HG03342 (cell line): ENCODE results near the gene HSPA4L.
A peak's percentile ranks its signal among the peaks of the same experiment; 100 is the strongest.

Experiments used
- ATAC-seq: cut with Tn5 transposase; IDR thresholded peaks from one replicate; pipeline ENCODE4 v1.9.1; 2021; ENCODE audit warnings: mild to moderate bottlenecking, moderate library complexity; ENCODE audit not compliant: unreplicated experiment

Gene HSPA4L

GRCh38 chr4:127856813-127857447 is 74.8 kb downstream of the HSPA4L start:
- peak; percentile 85 for ATAC-seq

DNA sequence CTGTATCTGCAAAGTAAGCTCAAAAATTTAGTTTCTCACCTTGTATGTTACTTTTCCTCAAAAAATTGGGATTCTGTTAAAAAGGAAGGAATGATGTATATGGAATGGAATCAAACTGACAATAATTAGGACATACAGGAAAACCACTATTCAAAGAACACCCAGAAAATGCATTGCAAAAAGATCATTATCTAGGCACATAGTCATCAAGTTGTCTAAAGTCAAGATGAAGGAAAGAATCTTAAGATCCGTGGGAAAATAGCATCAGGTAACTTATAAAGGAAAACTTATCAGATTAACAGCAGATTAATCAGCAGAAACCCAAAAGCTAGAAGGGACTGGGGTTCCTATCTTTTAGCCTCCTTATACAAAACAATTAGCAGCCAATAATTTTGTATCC is 75.5 kb downstream of the HSPA4L start:
- ATAC-seq, result no peak

DNA sequence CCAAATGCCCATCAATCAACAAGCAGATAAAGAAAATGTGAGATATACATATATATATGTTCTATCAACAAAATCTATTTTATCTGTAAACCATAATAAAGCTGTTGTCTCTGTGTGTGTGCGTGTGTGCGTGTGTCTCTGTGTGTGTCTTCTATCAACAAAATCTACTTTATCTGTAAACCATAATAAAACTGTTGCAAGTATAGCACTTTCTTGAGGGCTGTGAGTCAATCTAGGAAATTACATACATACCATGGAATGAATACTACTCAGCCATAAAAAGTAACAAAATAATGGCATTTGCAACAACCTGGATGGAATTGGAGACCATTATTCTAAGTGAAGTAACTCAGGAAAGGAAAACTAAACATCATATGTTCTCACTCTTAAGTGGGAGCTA is 86.1 kb downstream of the HSPA4L start:
- no peak for ATAC-seq

DNA sequence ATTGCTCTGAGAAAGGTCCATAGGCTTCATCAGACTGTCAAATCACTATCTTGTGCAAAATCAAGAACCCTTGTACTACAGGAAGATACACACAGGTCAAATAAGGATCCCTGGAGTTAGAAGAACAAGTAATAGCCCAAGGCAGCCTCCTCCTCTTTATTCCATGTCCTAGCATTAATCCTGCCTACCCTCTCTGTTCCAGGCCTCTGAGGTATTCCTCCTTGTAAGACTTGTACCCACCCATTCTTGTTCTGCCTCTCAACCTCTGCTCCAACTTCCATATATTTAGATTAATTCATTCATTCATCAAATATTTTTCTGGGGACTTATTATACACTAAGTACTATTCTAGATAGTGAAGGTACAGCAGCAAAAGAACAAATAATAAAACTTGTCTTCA is 88.2 kb downstream of the HSPA4L start:
- ATAC-seq, result no peak

DNA sequence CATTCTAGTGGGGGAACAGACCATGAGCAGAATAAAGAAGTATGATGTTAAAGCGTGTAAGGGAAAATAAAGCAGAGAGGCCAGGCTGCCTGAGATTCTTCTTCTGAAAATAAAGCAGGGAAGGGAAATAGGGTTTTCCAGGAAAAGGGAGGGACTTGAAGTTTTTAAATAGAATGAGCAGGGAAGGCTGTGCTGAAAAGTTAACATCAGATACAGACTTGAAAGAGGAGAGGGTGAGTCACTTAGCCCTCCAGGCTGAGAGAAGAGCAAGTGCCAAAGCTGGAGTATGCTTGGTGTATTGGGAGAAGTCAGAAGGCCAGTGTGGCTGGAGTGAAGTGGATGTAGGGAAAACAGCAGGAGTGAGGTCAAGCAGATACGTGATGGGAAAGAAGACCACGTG is 88.6 kb downstream of the HSPA4L start:
- no peak for ATAC-seq

- no peak for ATAC-seq
These were observed 93.7 kb downstream of the HSPA4L start for GRCh38 chr4:127875791-127876190.

DNA sequence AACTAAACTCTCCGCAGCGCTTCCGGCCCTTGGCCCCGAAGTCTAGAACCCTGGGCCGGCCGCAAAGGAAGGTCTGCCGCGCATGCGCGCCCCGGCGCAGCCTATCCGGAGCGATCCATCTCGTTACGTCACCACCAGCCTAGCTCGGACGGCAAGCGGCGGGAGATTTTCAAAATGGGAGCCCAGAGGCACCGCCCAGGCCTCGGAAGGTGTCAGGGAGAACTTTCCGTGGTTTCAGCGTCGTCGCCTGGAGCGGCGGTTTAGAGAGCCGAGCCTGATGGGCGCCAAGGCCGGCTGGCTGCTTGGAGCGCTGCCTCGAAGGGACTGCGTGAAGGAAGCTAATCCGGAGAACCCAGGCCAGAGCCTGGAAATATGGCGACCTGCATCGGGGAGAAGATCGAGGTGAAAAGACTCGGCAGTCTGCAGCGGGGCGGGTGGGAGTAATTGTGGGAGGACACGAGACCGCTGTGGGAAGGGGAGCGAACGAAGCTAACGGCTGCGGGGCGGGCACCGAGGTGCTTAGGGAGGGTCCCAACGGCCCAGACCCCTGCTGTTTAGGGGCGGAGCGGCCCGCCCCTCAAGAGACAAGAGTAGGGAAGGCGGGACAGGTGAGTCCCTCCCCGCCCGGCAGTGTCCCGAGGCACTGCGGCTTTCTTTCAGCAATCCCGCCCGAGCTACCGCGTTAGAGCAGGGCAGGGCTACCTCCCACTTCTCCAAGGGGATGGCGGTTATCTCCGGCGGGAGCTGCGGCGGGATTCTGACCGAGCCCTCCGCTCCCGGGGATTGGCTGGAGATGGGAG is 98.8 kb downstream of the HSPA4L start, which contains the start of gene PLK4:
Gene PLK4, plus strand, starts transcription at position 131 of the 800 bp plus-strand sequence. Its CDS starts 242 bp downstream, at position 373.
- peak; percentile 91 for ATAC-seq

DNA sequence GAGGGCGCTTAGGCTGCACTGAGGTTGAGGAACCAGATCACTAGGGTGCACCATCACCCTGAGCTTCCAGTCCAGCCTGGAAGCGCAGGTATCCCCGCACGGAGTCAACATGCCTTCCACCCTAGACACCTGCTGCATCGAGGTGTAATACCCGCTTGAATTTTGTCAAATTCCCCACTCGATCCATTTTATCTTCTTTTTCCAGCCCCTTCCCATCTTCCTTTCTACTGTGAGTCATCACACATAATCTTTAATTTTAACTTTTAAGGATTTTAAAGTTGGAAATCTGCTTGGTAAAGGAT is 99.4 kb downstream of the HSPA4L start:
- peak; percentile 33 for ATAC-seq

DNA sequence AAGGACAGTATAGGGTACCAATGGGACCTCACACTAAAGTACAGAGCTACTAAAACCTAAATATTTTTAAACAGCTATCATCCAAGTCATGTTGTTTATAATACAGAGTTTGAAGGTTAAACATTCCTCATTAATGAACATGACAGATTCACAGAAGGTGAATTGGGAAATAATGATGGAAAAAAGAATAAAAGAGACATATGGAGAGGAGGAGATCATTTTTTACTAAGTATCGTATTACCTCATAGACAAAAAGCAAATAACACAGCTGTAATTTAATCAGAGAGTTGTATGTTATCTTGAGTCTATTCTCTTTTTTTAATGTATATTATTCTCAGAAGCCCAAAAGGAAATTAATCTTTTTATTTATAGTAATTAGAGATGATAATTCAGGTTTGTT is 106.4 kb downstream of the HSPA4L start:
- ATAC-seq, result no peak

DNA sequence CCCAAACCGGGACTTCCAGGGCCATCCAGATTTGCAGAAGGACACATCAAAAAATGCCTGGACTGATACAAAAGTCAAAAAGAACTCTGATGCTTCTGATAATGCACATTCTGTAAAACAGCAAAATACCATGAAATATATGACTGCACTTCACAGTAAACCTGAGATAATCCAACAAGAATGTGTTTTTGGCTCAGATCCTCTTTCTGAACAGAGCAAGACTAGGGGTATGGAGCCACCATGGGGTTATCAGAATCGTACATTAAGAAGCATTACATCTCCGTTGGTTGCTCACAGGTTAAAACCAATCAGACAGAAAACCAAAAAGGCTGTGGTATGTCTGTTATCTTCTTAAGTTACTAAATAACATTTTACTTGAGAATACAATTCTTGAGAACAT is 107.8 kb downstream of the HSPA4L start:
- ATAC-seq, result no peak
